ENCODE measurements around the gene NPY.
A peak's percentile ranks its signal among the peaks of the same experiment; 100 is the strongest.
"Not testable (repeated sequence)": the region's sequence is repeated elsewhere in the genome, so short reads cannot be mapped to it uniquely, and the experiment has no call there.

The NPY gene

DNA sequence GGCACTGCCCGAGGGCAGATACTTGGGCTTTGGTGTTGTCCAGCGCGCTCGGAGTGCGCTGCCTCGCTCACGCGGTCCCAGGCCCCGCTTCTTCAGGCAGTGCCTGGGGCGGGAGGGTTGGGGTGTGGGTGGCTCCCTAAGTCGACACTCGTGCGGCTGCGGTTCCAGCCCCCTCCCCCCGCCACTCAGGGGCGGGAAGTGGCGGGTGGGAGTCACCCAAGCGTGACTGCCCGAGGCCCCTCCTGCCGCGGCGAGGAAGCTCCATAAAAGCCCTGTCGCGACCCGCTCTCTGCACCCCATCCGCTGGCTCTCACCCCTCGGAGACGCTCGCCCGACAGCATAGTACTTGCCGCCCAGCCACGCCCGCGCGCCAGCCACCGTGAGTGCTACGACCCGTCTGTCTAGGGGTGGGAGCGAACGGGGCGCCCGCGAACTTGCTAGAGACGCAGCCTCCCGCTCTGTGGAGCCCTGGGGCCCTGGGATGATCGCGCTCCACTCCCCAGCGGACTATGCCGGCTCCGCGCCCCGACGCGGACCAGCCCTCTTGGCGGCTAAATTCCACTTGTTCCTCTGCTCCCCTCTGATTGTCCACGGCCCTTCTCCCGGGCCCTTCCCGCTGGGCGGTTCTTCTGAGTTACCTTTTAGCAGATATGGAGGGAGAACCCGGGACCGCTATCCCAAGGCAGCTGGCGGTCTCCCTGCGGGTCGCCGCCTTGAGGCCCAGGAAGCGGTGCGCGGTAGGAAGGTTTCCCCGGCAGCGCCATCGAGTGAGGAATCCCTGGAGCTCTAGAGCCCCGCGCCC, at the start of gene NPY:
Gene NPY (plus strand): TSS at position 294 of the 802 bp plus-strand sequence. CDS start 1,051 bp downstream, outside the sequence.
- DNase-seq (ENCODE audit: low spot score), result no peak

DNA sequence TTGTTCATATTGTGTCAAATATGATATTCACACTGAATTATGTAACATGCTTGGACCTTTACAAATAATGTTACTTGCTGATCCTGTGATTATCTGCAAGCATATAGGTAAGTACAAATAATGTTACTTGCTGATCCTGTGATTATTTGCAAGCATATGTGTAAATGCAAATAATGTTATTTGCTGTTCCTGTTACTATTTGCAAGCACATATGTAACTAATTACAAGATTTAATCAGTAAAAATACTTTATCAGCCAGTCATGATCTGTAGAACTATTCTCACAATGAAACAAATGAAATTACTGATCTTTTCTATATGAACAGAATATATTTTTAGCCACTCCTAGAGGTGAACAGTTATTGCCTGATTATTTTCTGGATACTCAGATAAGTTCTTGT, 44.7 kb upstream of the NPY start:
- DNase-seq (ENCODE audit: low spot score), result no peak

DNA sequence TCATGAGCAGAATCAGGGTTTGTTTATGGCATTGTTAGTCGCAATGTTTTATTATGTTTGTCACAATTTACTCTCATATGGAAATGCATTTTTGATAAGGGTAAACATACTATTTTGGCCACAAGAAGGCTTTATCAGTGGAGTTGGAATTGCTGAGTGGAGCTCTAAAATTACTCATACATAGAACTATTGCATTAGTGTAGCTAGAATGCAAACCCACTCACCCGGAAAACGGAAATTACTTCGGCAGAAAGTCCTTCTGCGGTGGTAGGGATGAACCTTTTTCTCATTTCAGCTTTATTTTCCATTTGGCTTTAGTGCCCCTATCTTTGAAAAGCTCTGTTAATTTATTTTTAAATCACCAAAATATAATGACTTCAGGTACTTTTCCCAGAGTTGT, 42.8 kb upstream of the NPY start:
- no peak for DNase-seq (ENCODE audit: low spot score)

DNA sequence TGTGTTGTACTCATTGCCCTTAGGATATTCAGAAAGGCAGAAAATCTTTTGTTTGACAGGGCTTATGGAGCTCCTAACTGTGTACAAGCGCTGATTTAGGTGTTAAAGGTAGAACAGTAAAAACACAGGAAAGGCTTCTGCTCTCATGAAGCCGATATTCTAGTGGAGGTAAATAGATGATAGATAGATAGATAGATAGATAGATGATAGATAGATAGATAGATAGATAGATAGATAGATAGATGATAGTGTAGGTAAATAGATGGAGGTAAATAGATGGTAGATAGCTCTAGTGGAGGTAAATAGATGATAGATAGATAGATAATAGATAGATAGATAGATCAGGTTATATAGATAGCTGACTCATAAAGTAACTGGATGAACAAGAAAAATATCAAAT, 39.4 kb upstream of the NPY start:
- no peak for DNase-seq (ENCODE audit: low spot score)

DNA sequence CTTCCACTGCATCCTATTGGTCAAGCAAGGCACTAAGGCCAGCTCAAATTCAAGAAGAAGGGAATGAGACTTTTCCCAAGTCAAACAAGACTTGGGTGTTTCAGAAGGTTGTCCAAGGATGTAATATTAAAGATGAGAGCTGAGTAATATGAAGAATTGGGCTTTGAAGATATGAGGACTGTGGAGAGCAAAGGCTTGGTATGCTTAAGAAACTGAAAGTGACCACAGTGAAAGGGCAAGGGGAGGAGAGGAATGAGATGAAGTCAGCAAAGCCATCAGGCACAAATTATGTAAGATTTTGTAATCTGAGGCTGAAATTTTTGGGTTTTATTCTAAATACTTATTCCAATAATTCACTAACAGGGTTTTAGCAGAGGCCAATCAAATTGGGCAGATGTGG, 38.6 kb upstream of the NPY start:
- no peak for DNase-seq (ENCODE audit: low spot score)

DNA sequence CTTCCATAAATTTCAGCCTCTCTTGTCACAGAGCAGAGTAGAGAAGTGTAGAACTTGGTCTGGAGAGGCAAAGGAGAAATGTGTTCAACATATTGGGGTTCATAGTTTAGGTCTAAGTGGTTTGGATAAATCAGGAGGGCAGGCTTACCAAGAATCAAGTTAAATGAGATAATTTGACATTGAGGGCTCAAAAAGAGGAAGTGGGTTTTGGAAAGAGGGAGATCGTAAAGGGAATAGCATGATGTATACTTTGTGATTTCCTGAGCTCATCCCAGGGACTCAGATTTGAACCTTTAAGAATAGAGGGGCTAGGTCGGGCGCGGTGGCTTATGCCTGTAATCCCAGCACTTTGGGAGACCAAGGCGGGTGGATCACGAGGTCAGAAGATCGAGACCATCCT, 34.7 kb upstream of the NPY start:
- no peak for DNase-seq (ENCODE audit: low spot score)

DNA sequence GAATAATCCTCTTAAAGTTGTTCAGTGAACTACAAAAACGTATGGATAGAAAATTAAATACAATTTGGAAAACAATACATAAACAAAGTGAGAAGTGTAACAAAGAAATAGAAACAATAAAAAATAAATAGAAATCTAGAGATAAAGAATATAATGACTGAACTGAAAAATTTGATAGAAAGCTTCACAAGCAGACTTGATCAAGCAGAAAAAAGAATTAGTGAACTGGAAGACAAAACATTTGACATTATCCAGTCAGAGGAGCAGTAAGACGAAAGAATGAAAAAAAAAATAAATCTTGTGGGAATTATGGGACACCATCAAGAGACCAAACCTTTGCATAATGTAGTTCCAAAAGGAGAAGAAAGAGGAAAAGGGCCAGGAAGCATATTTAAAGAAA, 32.4 kb upstream of the NPY start:
- DNase-seq (ENCODE audit: low spot score), result no peak

DNA sequence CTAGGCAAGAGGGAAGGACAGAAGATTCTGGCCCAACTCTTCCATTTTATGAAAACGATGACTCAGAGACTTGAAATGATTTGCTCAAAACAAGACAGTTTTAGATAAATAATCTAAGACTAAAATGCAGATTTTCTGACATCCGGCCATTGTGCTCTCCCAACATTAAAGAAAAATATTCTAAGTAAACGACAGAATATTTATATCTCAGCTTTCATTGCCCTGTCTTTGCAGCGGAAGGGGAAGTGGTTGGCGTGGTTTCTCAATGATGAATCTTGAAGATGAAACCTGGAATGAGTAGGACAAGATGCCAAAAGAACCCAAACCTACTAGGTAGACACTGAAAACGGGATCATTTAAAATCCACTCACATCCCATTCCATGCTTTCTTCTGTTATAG, 28.9 kb upstream of the NPY start:
- DNase-seq (ENCODE audit: low spot score), result no peak

DNA sequence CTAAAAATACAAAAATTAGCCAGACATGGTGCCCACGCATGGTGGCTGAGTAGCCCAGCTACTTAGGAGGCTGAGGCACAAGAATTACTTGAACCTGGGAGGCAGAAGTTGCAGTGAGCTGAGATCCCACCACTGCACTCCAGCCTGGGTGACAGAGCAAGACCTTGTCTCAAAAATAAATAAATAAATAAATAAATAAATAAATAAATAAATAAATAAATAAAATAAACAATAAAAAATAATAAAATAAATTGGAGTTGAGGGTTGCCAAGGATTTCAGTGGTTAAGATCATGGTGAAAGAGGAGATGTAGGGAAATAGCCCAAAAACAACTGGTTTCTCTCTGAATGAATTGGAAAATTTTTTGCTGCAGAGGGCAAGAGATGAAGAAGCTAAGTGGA, 25.7 kb upstream of the NPY start:
- not testable (repeated sequence) for DNase-seq (ENCODE audit: low spot score)

DNA sequence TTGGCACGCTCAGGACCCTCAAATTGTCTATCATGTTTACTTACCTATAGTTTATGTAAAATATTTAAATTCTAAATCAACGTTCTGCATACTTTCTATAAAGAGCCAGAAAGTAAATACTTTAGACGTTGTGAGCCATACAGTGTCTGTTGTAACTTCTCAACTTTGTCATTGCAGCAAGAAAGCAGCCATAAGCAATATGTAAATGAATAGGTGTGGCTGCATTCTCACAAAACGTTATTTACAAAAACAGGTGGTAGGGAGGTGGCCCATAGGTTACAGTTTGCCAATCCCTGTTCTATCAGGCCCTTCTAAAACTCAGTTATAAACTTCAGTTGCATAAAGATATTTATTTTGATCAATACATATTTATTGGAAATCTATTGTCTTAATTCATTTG, 12.1 kb upstream of the NPY start:
- DNase-seq (ENCODE audit: low spot score), result no peak

DNA sequence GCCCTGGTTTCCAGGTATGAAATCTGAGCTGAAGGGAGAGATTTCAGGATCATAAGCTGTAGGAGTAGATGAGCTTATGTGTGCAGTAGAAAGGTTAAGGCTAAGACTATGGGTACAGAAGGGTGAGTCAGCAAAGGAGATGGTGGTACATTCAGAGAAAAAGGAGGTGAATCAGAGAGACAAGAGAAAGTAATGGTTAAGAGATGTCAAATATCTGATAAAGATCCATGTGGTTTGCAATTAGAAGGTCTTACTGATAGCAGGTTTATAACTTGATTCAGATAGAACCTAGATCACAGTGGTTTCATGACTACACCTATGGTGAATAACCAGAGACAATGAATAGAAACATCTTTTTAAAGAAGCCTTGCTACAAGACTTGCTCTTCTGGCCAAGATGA, 4.5 kb upstream of the NPY start:
- no peak for DNase-seq (ENCODE audit: low spot score)

DNA sequence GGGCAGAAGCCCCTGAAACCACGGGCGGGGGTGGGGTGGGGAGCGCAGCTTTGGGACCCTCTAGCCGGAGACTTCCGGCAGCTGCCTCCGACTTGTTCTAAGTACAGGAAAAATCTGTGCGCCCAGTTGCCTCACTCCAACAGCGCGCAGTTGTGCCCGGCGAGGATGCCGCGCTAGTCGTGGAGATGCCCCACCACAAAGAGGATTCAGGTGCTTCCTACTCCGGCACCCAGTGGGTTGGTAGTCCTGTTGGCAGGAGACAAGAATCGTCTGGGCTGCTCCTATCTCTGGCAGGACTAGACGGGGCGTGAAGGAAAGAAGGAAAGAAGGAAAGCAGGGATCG, 465 bp upstream of the NPY start:
- DNase-seq (ENCODE audit: low spot score), result no peak

DNA sequence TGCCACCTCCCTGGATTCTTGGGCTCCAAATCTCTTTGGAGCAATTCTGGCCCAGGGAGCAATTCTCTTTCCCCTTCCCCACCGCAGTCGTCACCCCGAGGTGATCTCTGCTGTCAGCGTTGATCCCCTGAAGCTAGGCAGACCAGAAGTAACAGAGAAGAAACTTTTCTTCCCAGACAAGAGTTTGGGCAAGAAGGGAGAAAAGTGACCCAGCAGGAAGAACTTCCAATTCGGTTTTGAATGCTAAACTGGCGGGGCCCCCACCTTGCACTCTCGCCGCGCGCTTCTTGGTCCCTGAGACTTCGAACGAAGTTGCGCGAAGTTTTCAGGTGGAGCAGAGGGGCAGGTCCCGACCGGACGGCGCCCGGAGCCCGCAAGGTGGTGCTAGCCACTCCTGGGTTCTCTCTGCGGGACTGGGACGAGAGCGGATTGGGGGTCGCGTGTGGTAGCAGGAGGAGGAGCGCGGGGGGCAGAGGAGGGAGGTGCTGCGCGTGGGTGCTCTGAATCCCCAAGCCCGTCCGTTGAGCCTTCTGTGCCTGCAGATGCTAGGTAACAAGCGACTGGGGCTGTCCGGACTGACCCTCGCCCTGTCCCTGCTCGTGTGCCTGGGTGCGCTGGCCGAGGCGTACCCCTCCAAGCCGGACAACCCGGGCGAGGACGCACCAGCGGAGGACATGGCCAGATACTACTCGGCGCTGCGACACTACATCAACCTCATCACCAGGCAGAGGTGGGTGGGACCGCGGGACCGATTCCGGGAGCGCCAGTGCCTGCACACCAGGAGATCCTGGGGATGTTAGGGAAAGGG, 913 bp downstream of the NPY start:
- no peak for DNase-seq (ENCODE audit: low spot score)

DNA sequence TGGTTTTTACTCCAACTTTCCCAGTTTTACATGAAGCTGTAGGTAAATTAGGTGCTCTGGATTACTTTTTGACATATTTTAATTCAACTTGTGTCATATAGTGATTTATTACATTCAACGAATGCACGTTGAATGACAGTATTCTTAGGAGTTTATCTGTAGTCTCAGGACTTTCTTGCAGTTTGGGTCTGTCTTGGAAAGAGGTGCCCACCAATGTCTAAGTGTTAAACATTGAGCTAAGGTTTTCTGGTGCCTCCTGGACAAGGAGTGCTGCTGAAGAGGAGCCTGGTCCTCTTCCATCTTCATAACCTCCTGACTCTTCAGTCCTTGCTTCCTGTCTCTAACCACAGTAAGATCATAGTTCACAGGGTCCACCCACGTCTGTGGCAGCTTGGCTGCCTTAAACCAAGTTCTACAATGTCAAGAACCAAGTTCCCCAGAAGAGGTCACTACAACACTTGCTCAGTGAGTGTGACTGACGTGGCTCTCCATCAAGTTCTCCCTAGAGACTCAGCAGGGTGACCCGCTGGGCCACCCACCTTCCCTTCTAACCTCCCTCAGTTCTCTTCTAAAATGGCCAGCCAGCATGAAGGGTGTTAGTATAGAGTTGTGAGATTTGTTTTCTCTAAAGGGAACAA, 6.1 kb downstream of the NPY start:
- peak; percentile 63 for DNase-seq (ENCODE audit: low spot score)

DNA sequence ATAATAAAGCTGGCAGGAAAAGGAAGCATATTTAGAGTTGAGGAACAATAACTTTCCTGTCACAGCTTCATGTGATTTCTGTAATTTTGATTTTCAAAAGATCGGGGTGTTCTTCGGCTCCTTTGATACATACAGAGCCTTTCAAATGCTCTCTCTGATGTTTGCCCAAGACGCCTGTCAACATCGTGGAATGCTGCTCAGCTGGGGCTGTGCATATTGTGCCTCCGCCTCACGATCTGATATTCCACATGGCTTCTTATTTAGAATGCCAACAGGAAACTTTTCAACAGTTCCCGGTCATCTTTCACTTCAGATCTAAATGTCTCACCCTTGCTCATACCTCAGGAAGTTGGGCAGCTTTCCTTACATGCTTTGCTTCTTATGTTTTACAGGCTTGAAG, 7.3 kb downstream of the NPY start:
- DNase-seq (ENCODE audit: low spot score), result peak; percentile 19

DNA sequence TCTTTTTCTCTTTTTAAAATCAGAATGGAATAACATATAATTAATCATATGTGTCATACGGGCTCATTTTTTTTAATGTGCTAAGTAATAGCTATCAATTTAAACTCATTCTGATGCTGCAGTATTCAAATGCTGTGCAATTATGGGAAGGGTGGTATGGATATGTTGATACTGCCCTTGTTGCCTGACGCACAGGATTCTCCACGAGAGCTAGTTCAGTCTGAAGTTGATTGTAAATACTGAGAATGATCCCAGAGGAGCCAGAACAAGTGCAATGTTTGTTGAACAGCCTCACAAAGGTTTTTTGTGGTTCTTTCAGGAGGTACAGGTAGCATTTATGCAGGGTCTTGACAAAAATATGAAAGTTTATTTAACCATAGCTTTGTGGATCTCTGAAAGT, 13.4 kb downstream of the NPY start:
- no peak for DNase-seq (ENCODE audit: low spot score)

DNA sequence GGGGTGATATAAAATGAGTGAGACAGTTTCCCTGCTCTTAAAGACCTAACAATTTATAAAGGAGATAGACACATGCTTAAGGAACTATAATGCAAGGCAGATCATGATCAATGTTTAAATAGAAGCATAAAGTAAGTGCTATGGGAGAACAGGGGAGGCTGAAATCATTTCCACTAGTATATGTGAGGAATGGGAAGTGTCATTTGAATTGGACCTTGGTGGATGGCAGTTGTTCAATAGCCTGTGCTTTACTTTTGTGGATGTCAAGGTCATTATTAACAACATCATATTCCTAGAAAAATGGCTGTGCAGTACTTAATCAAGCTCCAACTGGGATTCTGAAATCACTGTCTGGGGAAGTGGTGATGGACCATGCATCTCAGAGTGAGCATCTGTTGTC, 14.7 kb downstream of the NPY start:
- no peak for DNase-seq (ENCODE audit: low spot score)

DNA sequence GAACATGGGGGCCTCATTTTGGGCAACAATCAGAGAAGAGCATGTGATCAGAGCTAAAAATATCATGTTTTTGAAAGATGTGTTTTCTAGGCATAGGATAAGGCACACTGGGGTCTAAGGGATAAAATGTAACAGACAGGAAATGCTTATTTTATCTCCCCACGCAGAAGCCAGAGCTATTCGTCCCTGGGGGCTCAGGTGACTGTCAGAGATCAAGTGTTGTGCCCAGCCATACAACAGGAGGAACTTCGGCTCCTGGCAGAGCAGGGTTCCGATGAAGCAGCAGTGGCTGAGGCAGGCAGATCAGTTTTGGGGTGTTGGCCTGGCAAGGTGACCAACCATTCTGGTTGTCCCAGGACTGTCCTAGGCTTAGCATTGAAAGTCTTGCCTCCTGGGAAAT, 15.2 kb downstream of the NPY start:
- DNase-seq (ENCODE audit: low spot score), result no peak

DNA sequence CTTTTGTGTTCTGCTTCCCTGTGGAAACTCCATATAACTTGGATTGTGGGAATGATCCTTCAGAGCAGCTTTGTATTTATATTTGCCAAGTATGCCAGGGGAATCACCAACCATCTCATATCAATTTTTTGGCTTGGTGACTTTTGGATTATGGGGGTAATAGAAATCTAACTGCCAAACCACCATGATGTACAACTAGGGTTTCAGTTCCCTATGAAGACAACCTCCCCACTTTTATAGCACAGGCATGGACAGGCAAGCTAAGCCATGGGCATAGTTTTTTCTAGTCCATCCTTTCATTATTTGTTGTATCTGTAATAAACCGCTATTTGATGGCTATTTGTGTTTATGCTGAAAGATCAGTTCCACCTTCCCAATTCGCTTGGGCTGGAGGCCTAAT, 17.7 kb downstream of the NPY start:
- DNase-seq (ENCODE audit: low spot score), result no peak

DNA sequence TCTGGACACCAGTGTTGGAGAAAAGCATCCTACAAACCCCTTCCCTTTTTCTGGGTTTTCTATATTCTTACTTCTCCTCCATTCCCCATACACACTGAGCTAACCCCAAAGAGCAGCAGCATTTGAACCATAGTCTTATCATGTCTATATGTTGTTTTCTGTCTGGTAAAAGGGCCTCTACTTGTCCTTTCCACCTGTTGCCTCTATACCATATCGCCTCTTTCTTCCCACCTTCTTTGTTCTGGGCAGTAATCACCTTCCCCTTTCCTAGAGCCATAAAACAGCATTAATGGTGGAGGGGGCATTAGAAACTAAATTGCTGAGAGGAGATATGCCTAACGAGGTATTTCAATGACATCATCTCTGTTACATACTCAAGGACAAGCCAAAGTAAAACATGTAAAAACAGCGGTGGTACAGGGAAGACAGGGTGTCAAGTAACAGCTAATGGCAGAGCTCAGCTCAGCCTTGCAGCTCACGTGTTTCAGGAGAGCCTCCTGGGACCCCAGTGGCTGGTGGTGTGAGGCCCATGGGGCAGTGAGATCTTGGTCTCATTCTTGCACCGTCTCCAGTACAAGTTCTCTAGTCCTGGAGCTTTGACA, 20.6 kb downstream of the NPY start:
- DNase-seq (ENCODE audit: low spot score), result no peak

DNA sequence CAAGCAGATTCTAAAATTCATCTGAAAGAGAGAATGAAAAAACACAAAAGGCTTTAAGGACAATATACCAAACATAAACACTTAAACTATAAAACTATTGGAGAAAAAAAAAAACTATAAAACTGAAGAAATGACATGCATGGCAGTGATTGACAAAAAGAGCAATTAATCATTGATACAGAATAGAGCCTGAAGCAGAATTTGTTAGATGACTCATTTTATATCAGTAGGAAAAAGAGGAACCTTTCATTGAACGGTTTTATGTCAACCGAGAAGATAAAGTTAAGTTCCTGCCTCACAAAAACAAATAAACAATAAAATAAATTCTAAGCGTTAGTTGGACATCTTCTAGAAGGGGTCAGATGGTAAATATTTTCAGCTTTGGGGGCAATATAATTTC, 23.3 kb downstream of the NPY start:
- no peak for DNase-seq (ENCODE audit: low spot score)

DNA sequence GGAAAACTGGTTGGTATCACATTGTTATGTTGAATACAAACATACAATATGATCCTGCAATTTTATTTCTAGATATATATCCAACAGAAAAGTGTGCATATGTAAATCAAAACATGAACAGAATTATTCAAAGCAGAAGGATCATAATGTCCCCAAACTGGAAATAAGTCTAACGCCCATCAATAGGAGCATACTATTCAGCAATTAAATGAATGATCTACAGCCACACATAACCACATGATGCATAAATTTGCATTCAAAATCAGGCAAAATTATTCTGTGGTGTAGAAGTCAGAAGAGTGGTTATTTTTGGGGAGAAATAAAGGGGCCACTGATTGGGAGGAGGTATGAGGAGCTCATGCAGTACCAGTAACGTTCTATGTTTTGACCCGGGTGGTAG, 28.6 kb downstream of the NPY start:
- DNase-seq (ENCODE audit: low spot score), result no peak

DNA sequence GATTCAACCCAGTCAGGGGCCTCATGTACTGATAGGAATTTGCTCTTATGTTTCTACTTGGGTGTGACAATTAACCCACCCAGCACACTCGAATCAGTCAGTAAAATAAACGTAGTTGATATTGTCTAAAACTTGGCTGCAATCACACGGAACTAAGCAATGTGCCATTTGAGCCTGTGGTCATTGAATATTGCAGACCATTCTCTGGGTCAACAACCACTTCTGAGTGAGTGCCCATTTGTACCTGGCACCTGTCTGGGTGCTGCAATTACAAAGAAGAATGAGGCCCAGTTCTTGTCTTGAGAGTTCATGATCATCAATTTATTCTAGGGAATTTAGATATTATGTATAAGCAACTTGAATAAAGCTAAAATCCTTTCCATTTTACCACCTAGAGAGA, 29.8 kb downstream of the NPY start:
- no peak for DNase-seq (ENCODE audit: low spot score)
